Forelimb muscle (tissue), 1 donor: ENCODE results near the gene BPIFA1. TPM values are rescaled to one million over a fixed set of nuclear protein-coding genes. Genes with fewer than 3 reads are reported as not detected.

Experiments
- DNase-seq: peaks from one replicate; pipeline ENCODE4 v3.0.0-alpha.2; 2013; ENCODE audit warnings: low read depth
- polyA plus RNA-seq: library from polyadenylated mRNA; unstranded; fragments of 120-200 nt; gene quantifications from one replicate; pipeline ENCODE4 v1.2.1, GENCODE V29; 2013; ENCODE audit not compliant: insufficient read length

The BPIFA1 gene
- polyA plus RNA-seq, 1 donor, result not detected

- no peak for DNase-seq
Measured at GRCh38 chr20:33277471-33278441, 42.0 kb downstream of the BPIFA1 start.

- no peak for DNase-seq
Measured at GRCh38 chr20:33278700-33279099, 42.9 kb downstream of the BPIFA1 start.

- no peak for DNase-seq
Measured at GRCh38 chr20:33279261-33279910, 43.6 kb downstream of the BPIFA1 start.

- no peak for DNase-seq
Measured at GRCh38 chr20:33280000-33280680, 44.3 kb downstream of the BPIFA1 start.

- no peak for DNase-seq
Measured at GRCh38 chr20:33280775-33281174, 45.0 kb downstream of the BPIFA1 start.

- no peak for DNase-seq
Measured at GRCh38 chr20:33281550-33282146, 45.9 kb downstream of the BPIFA1 start.

GRCh38 chr20:33282196-33282934, 46.6 kb downstream of the BPIFA1 start:
- no peak for DNase-seq

GRCh38 chr20:33282991-33283555, 47.3 kb downstream of the BPIFA1 start, which contains the start of gene BPIFB1:
Gene BPIFB1 (plus strand): TSS chr20:33283214. CDS start chr20:33286074, 2,860 bp downstream.
- DNase-seq, result no peak

GRCh38 chr20:33284284-33284683, 48.5 kb downstream of the BPIFA1 start:
- no peak for DNase-seq

- DNase-seq, result no peak
Measured at GRCh38 chr20:33284937-33285336, 49.1 kb downstream of the BPIFA1 start.

- DNase-seq, result no peak
Measured at GRCh38 chr20:33285861-33286495, 50.2 kb downstream of the BPIFA1 start.

- DNase-seq, result no peak
Measured at GRCh38 chr20:33287884-33288283, 52.1 kb downstream of the BPIFA1 start.

GRCh38 chr20:33290852-33291251, 55.1 kb downstream of the BPIFA1 start:
- no peak for DNase-seq

GRCh38 chr20:33291416-33291815, 55.6 kb downstream of the BPIFA1 start:
- no peak for DNase-seq

GRCh38 chr20:33291830-33292355, 56.1 kb downstream of the BPIFA1 start:
- no peak for DNase-seq

Other genes starting within 250 kb of the BPIFA1 start
- gene SUN5, start 231.6 kb upstream of the BPIFA1 start, polyA plus RNA-seq, result not detected
- not detected for gene BPIFB2, start 228.3 kb upstream of the BPIFA1 start, polyA plus RNA-seq
- not detected for gene BPIFB6, start 204.3 kb upstream of the BPIFA1 start, polyA plus RNA-seq
- not detected for gene BPIFB3, start 182.1 kb upstream of the BPIFA1 start, polyA plus RNA-seq
- gene BPIFB4, start 156.4 kb upstream of the BPIFA1 start, polyA plus RNA-seq, result 0.29 TPM
- gene BPIFA2, start 67.8 kb upstream of the BPIFA1 start, polyA plus RNA-seq, result not detected
- gene BPIFA3, start 18.6 kb upstream of the BPIFA1 start, polyA plus RNA-seq, result not detected
- not detected for gene BPIFB1, start 47.2 kb downstream of the BPIFA1 start, polyA plus RNA-seq
- gene CDK5RAP1, start 165.5 kb downstream of the BPIFA1 start, polyA plus RNA-seq, result 23.0 TPM
- gene SNTA1, start 207.8 kb downstream of the BPIFA1 start, polyA plus RNA-seq, result 37.6 TPM